ENCODE results near the gene PLCD4. TPM values are rescaled to one million over a fixed set of nuclear protein-coding genes. Genes with fewer than 3 reads are reported as not detected.
A peak's percentile ranks its signal among the peaks of the same experiment; 100 is the strongest.

The PLCD4 gene
- total and polyA plus RNA-seq, 10 of the 15 experiments (the other 5 are each of a cell fraction or from before 2014, with no cell fraction given) = under 0.01 to 1.5 (median 0.23) TPM; not detected in 2

DNA sequence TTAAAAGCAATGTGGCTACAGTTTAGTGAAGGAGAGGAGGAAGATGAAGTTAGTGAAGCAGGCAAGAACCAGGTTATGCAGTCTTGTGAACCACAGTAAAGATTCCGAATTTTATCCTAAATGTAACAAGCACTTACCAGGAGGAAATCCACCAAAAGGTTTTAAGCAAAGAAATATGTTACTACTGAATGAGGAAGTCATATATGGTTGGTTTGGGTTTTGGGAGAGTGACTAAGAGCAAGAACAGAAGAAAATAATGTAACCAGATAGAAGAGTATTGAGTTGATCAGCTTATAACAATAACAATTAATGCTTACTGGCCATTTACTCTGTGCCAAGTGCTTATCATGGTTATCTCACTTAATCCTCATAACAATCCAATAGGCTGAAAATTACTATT, 41.4 kb upstream of the PLCD4 start:
- ChIA-PET RAD21 (ENCODE audit: unreplicated experiment) (no interaction called here), SMC1A (ENCODE audit: uncharacterized antibody, unreplicated experiment) (interaction anchor here (0.6 kb wide), 2 partner anchors 57 to 271 kb away, joined by 3 to 4 read pairs; no protein-coding TSS in a partner anchor), POLR2A (interaction anchor here (0.5 kb wide), 1 partner anchor 8 kb away, joined by 3 read pairs; no protein-coding TSS in a partner anchor), CTCF (interaction anchor here (1.0 to 1.1 kb wide), 2 partner anchors 12 to 37 kb away, joined by 3 read pairs; no protein-coding TSS in a partner anchor)
- no peak for ATAC-seq
- Histone ChIP-seq H3K27me3 (replicated peaks in 1 of 2; ENCODE audit: control insufficient read depth in 2 of 2, insufficient read depth in 2 of 2, low read length in 1 of 2) (no peaks in the 10 kb centered on the region), H3K27ac (ENCODE audit: control insufficient read depth, insufficient read depth) (peak overlapping the region; percentile 20; the same call in 1 of the 2 replicates), H3K4me3 (peak overlapping the region; percentile 95; the same call in 1 of the 2 replicates), H3K9ac (ENCODE audit: control insufficient read depth, insufficient read depth, low read length) (no peak overlapping the region; the same call in 1 of the 2 replicates), H3K9me3 (replicated peaks; ENCODE audit: control insufficient read depth, insufficient read depth, low read length) (no peaks in the 10 kb centered on the region), H3K4me2 (ENCODE audit: control insufficient read depth, insufficient read depth) (peak overlapping the region; percentile 36), H3K4me1 (ENCODE audit: control insufficient read depth, insufficient read depth, low read length) (peaks cover 8% of the 10 kb centered on the region; the same call in 1 of the 2 replicates), H3K36me3 (ENCODE audit: control insufficient read depth in 2 of 2, insufficient read depth in 2 of 2, low read length in 1 of 2) (peaks cover 0 to 3% of the 10 kb centered on the region in 2 experiments; a peak in 1 of 4 replicates), H3K79me2 (ENCODE audit: control insufficient read depth, insufficient read depth, low read length) (peaks cover 80% of the 10 kb centered on the region), H2AFZ (ENCODE audit: control insufficient read depth, low read depth, low read length) (no peak overlapping the region), H4K20me1 (ENCODE audit: control insufficient read depth, insufficient read depth) (no peaks in the 10 kb centered on the region)
- TF ChIP-seq CEBPB (IDR thresholded peaks at IDR 0.05; ENCODE audit: borderline replicate concordance in 1 of 2, low read depth in 2 of 2, low read length in 2 of 2) (no peak), SPI1 (IDR thresholded peaks at IDR 0.05; ENCODE audit: borderline replicate concordance, insufficient read depth, low read depth, low read length) (peak; percentile 73; the same call in 1 of the 2 replicates)
- FAIRE-seq = peak; percentile 13
- in situ Hi-C loops (cut with MboI) (no loop called here), intact Hi-C loops (cut with micrococcal nuclease; ENCODE audit: unreplicated experiment) (loop anchor here (5.0 kb wide), 2 partner anchors 49 to 294 kb away; partner anchors contain the start of genes AAMP and PNKD)
- no peak for DNase-seq (ENCODE audit: low read depth, low spot score)
- 100% methylated on average over 1 of the region's 1 CpG for WGBS (ENCODE audit: insufficient coverage, insufficient replicate concordance, low lambda C conversion rate, missing lambda C conversion rate)
- no TSS peak for BruUV-seq (replicated peaks)

DNA sequence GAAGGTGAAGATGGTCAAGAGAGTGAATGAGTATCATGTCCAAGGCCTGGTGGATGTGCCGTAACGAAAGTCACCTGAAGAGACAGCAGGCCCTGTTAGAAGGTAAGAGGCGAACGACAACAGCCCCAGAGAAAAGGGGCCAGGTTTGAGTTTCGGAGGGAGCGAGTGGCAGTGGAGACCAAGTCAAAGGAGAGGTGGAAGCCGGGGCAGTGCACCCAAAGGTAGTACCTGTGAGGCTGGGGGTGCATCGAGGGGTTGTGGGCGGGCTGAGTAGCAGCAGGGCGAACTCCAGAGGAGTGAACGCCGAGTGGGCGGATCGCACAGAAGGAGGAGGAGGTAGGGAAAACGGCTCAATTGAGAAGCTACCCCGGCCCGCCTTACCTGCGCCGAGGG, 39.9 kb upstream of the PLCD4 start:
- peak overlapping the region; percentile 77 for H3K9ac ChIP-seq (ENCODE audit: control insufficient read depth, insufficient read depth, low read length)
- peak overlapping the region; percentile 83 for H2AFZ ChIP-seq (ENCODE audit: control insufficient read depth, low read depth, low read length)
- WGBS (ENCODE audit: insufficient coverage, insufficient replicate concordance, low lambda C conversion rate, missing lambda C conversion rate) = under 1% methylated on average over 19 of the region's 19 CpGs
- H3K9me3 ChIP-seq (replicated peaks; ENCODE audit: control insufficient read depth, insufficient read depth, low read length) = no peaks in the 10 kb centered on the region
- H4K20me1 ChIP-seq (ENCODE audit: control insufficient read depth, insufficient read depth) = no peaks in the 10 kb centered on the region
- intact Hi-C loops (cut with micrococcal nuclease; ENCODE audit: unreplicated experiment) = loop anchor here (1.0 to 5.0 kb wide), 4 partner anchors 50 to 329 kb away; partner anchors contain the start of genes AAMP, CTDSP1 and PNKD
- peaks cover 8% of the 10 kb centered on the region; the same call in 1 of the 2 replicates for H3K4me1 ChIP-seq (ENCODE audit: control insufficient read depth, insufficient read depth, low read length)
- H3K4me3 ChIP-seq = peak overlapping the region; percentile 95
- POLR2A ChIA-PET = interaction anchor here (0.6 to 1.1 kb wide), 4 partner anchors 9 to 91 kb away, joined by 3 to 7 read pairs (median 5); partner anchors contain the start of genes BCS1L and ZNF142
- peak overlapping the region; percentile 36 for H3K4me2 ChIP-seq (ENCODE audit: control insufficient read depth, insufficient read depth)
- FAIRE-seq = no peak
- no peaks in the 10 kb centered on the region for H3K27me3 ChIP-seq (replicated peaks in 1 of 2; ENCODE audit: control insufficient read depth in 2 of 2, insufficient read depth in 2 of 2, low read length in 1 of 2)
- peaks cover 0 to 8% of the 10 kb centered on the region in 2 experiments; a peak in 2 of 4 replicates for H3K36me3 ChIP-seq (ENCODE audit: control insufficient read depth in 2 of 2, insufficient read depth in 2 of 2, low read length in 1 of 2)
- SMC1A ChIA-PET (ENCODE audit: uncharacterized antibody, unreplicated experiment) = interaction anchor here (1.0 kb wide), 1 partner anchor 92 kb away, joined by 3 read pairs; the partner anchor contains the start of genes BCS1L and ZNF142
- DNase-seq (ENCODE audit: low read depth, low spot score) = no peak
- in situ Hi-C loops (cut with MboI) = no loop called here
- no TSS peak for BruUV-seq (replicated peaks)
- CTCF ChIA-PET = interaction anchor here (1.4 to 1.8 kb wide), 2 partner anchors 10 to 80 kb away, joined by 3 read pairs; no protein-coding TSS in a partner anchor
- peak; percentile 62 for ATAC-seq
- H3K27ac ChIP-seq (ENCODE audit: control insufficient read depth, insufficient read depth) = peak overlapping the region; percentile 75
- H3K79me2 ChIP-seq (ENCODE audit: control insufficient read depth, insufficient read depth, low read length) = peaks cover 90% of the 10 kb centered on the region
- RAD21 ChIA-PET (ENCODE audit: unreplicated experiment) = no interaction called here
- TF ChIP-seq NFXL1 (IDR thresholded peaks at IDR 0.05; ENCODE audit: borderline replicate concordance) = no peak
- peak; percentile 2; the same call in 1 of the 2 replicates for TF ChIP-seq GATAD2B (conservative IDR thresholded peaks at IDR 0.05; ENCODE audit: low read depth)
- TF ChIP-seq LARP7 (IDR thresholded peaks at IDR 0.05) = peak; percentile 74; the same call in 1 of the 2 replicates
- TF ChIP-seq ZNF24 (IDR thresholded peaks at IDR 0.05) = no peak
- TF ChIP-seq, protein P1, sequence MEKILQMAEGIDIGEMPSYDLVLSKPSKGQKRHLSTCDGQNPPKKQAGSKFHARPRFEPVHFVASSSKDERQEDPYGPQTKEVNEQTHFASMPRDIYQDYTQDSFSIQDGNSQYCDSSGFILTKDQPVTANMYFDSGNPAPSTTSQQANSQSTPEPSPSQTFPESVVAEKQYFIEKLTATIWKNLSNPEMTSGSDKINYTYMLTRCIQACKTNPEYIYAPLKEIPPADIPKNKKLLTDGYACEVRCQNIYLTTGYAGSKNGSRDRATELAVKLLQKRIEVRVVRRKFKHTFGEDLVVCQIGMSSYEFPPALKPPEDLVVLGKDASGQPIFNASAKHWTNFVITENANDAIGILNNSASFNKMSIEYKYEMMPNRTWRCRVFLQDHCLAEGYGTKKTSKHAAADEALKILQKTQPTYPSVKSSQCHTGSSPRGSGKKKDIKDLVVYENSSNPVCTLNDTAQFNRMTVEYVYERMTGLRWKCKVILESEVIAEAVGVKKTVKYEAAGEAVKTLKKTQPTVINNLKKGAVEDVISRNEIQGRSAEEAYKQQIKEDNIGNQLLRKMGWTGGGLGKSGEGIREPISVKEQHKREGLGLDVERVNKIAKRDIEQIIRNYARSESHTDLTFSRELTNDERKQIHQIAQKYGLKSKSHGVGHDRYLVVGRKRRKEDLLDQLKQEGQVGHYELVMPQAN (conservative IDR thresholded peaks at IDR 0.05) = peak; percentile 82
- 0 out of 2 replicates have a peak, but pooled peaks have one; percentile 13 for TF ChIP-seq SMC3 (IDR thresholded peaks at IDR 0.05; ENCODE audit: borderline replicate concordance, low read length)
- peak in 1 of 2 experiments; percentile 57; a peak in 1 of 3 replicates for TF ChIP-seq EGR1 (IDR thresholded peaks at IDR 0.05; ENCODE audit: borderline replicate concordance in 1 of 2, low read depth in 2 of 2, low read length in 2 of 2)
- 0 out of 2 replicates have a peak, but pooled peaks have one; percentile 11 for TF ChIP-seq DPF2 (IDR thresholded peaks at IDR 0.05)
- TF ChIP-seq, protein P2, sequence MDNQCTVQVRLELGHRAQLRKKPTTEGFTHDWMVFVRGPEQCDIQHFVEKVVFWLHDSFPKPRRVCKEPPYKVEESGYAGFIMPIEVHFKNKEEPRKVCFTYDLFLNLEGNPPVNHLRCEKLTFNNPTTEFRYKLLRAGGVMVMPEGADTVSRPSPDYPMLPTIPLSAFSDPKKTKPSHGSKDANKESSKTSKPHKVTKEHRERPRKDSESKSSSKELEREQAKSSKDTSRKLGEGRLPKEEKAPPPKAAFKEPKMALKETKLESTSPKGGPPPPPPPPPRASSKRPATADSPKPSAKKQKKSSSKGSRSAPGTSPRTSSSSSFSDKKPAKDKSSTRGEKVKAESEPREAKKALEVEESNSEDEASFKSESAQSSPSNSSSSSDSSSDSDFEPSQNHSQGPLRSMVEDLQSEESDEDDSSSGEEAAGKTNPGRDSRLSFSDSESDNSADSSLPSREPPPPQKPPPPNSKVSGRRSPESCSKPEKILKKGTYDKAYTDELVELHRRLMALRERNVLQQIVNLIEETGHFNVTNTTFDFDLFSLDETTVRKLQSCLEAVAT (IDR thresholded peaks at IDR 0.05) = peak; percentile 100; the same call in 1 of the 2 replicates
- 0 out of 2 replicates have a peak, but pooled peaks have one; percentile 47 for TF ChIP-seq SIN3A (IDR thresholded peaks at IDR 0.05; ENCODE audit: low read depth, low read length)

Measured in GM12878 (cell line).